ENCODE measurements around the gene D2HGDH.
"Not testable (repeated sequence)": the region's sequence is repeated elsewhere in the genome, so short reads cannot be mapped to it uniquely, and the experiment has no call there.

D2HGDH gene

DNA sequence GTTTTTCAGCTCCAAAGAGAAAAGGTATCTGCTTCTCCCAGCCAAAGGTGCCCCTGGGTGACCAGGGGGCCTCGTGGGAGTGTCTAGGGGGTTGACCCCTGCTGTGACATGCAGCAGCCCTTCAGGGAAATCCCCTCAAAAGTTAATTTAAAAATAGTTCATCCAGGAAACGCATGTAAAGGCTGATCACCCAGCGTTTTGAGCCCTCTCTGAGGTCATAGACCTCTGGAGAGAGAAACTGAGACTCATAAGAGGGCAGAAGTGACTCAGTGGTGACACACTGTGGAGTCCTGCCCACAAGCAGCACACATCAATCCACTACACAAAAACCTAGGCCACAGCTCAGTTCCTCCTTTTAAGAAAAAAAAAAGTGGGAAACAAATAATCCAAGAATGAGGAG, 54.1 kb downstream of the D2HGDH start:
- Histone ChIP-seq H3K9me3 (ENCODE audit: low read length) (no peaks in the 10 kb centered on the region), H3K9ac (ENCODE audit: low read length) (no peak overlapping the region), H3K36me3 (ENCODE audit: insufficient read depth, low read length) (no peaks in the 10 kb centered on the region), H3K27me3 (ENCODE audit: control insufficient read depth in 1 of 2, insufficient read depth in 2 of 2, low read length in 2 of 2) (no peaks in the 10 kb centered on the region), H3K4me1 (ENCODE audit: insufficient read depth, low read length) (no peaks in the 10 kb centered on the region), H3K27ac (ENCODE audit: low read depth, low read length) (no peak overlapping the region), H3K4me3 (ENCODE audit: low read depth in 1 of 2, low read length in 2 of 2) (no peak overlapping the region)

DNA sequence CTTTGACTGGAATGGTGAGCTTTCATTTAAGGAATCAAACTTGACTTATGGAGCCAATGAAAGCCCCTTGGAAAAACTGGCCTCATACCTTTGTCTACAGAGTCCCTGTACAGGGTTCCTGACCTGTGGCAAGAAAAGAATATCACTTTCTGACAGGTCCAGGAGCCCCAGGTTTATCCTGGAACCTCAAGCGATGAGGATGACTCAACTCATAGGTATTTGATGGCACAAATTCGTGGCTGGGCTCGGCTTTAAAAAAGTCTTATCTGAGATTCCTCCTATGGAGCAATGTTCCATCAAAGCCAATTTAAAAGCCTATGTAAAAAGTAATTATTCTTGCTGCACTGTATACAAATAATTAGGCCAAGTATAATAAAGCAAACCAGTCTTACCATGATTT, 57.0 kb downstream of the D2HGDH start:
- H3K9ac ChIP-seq (ENCODE audit: low read length); H3K4me1 ChIP-seq (ENCODE audit: insufficient read depth, low read length); H3K27me3 ChIP-seq (ENCODE audit: control insufficient read depth in 1 of 2, insufficient read depth in 2 of 2, low read length in 2 of 2); H3K36me3 ChIP-seq (ENCODE audit: insufficient read depth, low read length); H3K4me3 ChIP-seq (ENCODE audit: low read depth in 1 of 2, low read length in 2 of 2); H3K9me3 ChIP-seq (ENCODE audit: low read length); H3K27ac ChIP-seq (ENCODE audit: low read depth, low read length): not testable (repeated sequence)

- Histone ChIP-seq H3K36me3 (ENCODE audit: insufficient read depth, low read length) (no peaks in the 10 kb centered on the region), H3K4me1 (ENCODE audit: insufficient read depth, low read length) (no peaks in the 10 kb centered on the region), H3K9ac (ENCODE audit: low read length) (no peak overlapping the region), H3K27me3 (ENCODE audit: control insufficient read depth in 1 of 2, insufficient read depth in 2 of 2, low read length in 2 of 2) (peaks cover 0 to 3% of the 10 kb centered on the region in 2 donors), H3K4me3 (ENCODE audit: low read depth in 1 of 2, low read length in 2 of 2) (no peak overlapping the region), H3K27ac (ENCODE audit: low read depth, low read length) (no peak overlapping the region), H3K9me3 (ENCODE audit: low read length) (no peaks in the 10 kb centered on the region)
Measured at GRCh38 chr2:241793385-241793784, 59.0 kb downstream of the D2HGDH start.

- H3K36me3 ChIP-seq (ENCODE audit: insufficient read depth, low read length), result no peaks in the 10 kb centered on the region
- H3K9ac ChIP-seq (ENCODE audit: low read length), result no peak overlapping the region
- no peak overlapping the region for H3K27ac ChIP-seq (ENCODE audit: low read depth, low read length)
- no peak overlapping the region for H3K4me3 ChIP-seq (ENCODE audit: low read depth in 1 of 2, low read length in 2 of 2)
- H3K27me3 ChIP-seq (ENCODE audit: control insufficient read depth in 1 of 2, insufficient read depth in 2 of 2, low read length in 2 of 2), result peaks cover 0 to 5% of the 10 kb centered on the region in 2 donors
- H3K4me1 ChIP-seq (ENCODE audit: insufficient read depth, low read length), result no peaks in the 10 kb centered on the region
- H3K9me3 ChIP-seq (ENCODE audit: low read length), result no peaks in the 10 kb centered on the region
Measured at GRCh38 chr2:241794250-241794823, 59.9 kb downstream of the D2HGDH start.

GRCh38 chr2:241795021-241795999, 60.9 kb downstream of the D2HGDH start:
- Histone ChIP-seq H3K27me3 (ENCODE audit: control insufficient read depth in 1 of 2, insufficient read depth in 2 of 2, low read length in 2 of 2) (peaks cover 0 to 5% of the 10 kb centered on the region in 2 donors), H3K4me1 (ENCODE audit: insufficient read depth, low read length) (no peaks in the 10 kb centered on the region), H3K36me3 (ENCODE audit: insufficient read depth, low read length) (no peaks in the 10 kb centered on the region), H3K4me3 (ENCODE audit: low read depth in 1 of 2, low read length in 2 of 2) (no peak overlapping the region), H3K9me3 (ENCODE audit: low read length) (no peaks in the 10 kb centered on the region), H3K9ac (ENCODE audit: low read length) (no peak overlapping the region), H3K27ac (ENCODE audit: low read depth, low read length) (no peak overlapping the region)

GRCh38 chr2:241796209-241796608, 61.8 kb downstream of the D2HGDH start:
- Histone ChIP-seq H3K9me3 (ENCODE audit: low read length) (no peaks in the 10 kb centered on the region), H3K27ac (ENCODE audit: low read depth, low read length) (no peak overlapping the region), H3K27me3 (ENCODE audit: control insufficient read depth in 1 of 2, insufficient read depth in 2 of 2, low read length in 2 of 2) (peaks cover 0 to 5% of the 10 kb centered on the region in 2 donors), H3K9ac (ENCODE audit: low read length) (no peak overlapping the region), H3K36me3 (ENCODE audit: insufficient read depth, low read length) (no peaks in the 10 kb centered on the region), H3K4me1 (ENCODE audit: insufficient read depth, low read length) (no peaks in the 10 kb centered on the region), H3K4me3 (ENCODE audit: low read depth in 1 of 2, low read length in 2 of 2) (no peak overlapping the region)

DNA sequence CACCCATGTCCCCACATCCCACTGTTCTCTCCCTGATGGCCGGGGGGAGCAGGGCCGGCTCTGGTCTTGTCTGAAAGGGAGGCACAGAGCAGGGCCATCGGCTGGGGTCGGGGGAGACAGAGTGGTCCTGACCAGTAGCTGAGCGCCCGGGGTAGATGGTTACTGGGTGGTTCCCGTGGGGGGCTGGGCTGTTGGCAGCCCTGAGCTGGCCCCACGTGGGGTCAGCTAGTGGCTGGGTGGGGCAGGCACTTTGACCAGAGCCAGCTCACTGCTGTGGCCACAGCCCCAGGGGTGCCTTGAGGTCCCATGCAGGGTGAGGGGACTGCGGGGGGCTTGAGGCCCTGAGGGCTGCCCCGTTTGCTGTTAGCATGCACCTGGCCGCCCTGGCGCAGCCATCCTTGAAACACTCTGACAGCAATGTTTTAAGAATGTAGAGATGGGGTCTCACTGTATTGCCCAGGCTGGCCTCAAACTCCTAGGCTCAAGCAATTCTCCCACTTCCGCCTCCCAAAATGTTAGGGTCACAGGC, 62.2 kb downstream of the D2HGDH start:
- H3K4me3 ChIP-seq (ENCODE audit: low read depth in 1 of 2, low read length in 2 of 2), result no peak overlapping the region
- peaks cover 0 to 5% of the 10 kb centered on the region in 2 donors for H3K27me3 ChIP-seq (ENCODE audit: control insufficient read depth in 1 of 2, insufficient read depth in 2 of 2, low read length in 2 of 2)
- no peaks in the 10 kb centered on the region for H3K4me1 ChIP-seq (ENCODE audit: insufficient read depth, low read length)
- no peak overlapping the region for H3K9ac ChIP-seq (ENCODE audit: low read length)
- H3K36me3 ChIP-seq (ENCODE audit: insufficient read depth, low read length), result no peaks in the 10 kb centered on the region
- H3K9me3 ChIP-seq (ENCODE audit: low read length), result no peaks in the 10 kb centered on the region
- no peak overlapping the region for H3K27ac ChIP-seq (ENCODE audit: low read depth, low read length)

DNA sequence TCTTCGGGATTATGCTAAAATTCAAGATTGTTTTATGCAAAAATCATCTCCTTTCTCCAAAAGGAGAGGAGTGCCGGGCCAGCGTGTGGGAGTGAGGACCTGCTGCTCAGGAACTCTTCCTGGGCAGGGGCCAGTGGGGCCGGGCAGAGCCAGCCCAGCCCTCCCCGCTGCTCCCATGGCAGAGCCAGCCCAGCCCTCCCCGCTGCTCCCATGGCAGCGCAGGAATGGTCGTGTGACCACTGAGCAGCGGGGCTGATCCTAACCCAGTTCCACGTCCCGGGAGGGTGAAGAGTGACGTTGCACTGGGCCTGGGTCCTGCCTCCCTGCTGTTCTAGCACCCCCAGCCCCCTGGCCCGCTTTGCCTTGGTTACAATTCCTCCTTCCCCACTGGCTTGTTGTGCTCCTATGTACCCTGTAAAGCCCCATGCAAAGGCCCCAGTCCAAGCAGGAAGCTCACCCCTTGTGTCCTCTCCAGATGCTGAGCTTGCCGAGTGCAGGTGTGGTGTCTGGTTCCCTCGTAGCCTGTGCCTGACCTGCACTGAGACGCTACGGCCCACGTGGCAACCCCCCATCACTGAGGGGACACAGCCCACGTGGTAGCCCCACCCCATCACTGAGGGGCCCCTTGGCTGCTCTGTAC, 63.1 kb downstream of the D2HGDH start:
- Histone ChIP-seq H3K4me1 (ENCODE audit: insufficient read depth, low read length) (no peaks in the 10 kb centered on the region), H3K36me3 (ENCODE audit: insufficient read depth, low read length) (no peaks in the 10 kb centered on the region), H3K9me3 (ENCODE audit: low read length) (no peaks in the 10 kb centered on the region), H3K4me3 (ENCODE audit: low read depth in 1 of 2, low read length in 2 of 2) (no peak overlapping the region), H3K27ac (ENCODE audit: low read depth, low read length) (no peak overlapping the region), H3K9ac (ENCODE audit: low read length) (no peak overlapping the region), H3K27me3 (ENCODE audit: control insufficient read depth in 1 of 2, insufficient read depth in 2 of 2, low read length in 2 of 2) (peaks cover 0 to 5% of the 10 kb centered on the region in 2 donors)

DNA sequence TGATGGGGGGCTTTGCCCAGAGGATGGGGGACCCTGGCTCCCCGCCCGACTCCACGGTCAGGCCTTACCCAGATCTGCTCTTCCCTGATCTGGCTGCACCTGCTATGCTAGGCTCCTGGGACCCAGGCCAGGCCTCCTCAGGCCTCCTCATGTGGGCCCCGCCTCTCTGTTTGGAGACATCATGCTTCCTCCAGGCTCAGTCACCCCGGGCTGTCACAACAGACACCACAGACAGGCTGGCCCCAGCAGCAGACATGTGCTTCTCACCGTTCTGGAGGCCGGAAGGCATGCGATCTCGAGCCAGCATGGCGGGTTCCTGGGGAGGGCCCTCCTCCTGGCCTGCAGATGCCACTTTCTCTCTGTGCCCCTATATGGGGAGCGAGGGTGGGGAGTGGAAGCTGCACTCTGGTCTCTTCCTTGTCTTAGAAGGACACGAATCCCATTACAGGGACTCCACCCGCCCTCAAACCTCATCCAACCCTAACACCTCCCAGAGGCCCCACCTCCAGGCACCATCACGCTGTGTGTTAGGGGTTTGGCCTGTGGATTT, 63.7 kb downstream of the D2HGDH start:
- Histone ChIP-seq H3K27ac (ENCODE audit: low read depth, low read length) (no peak overlapping the region), H3K27me3 (ENCODE audit: control insufficient read depth in 1 of 2, insufficient read depth in 2 of 2, low read length in 2 of 2) (peaks cover 0 to 11% of the 10 kb centered on the region in 2 donors), H3K9ac (ENCODE audit: low read length) (no peak overlapping the region), H3K9me3 (ENCODE audit: low read length) (no peaks in the 10 kb centered on the region), H3K4me3 (ENCODE audit: low read depth in 1 of 2, low read length in 2 of 2) (no peak overlapping the region), H3K4me1 (ENCODE audit: insufficient read depth, low read length) (no peaks in the 10 kb centered on the region), H3K36me3 (ENCODE audit: insufficient read depth, low read length) (no peaks in the 10 kb centered on the region)

- Histone ChIP-seq H3K9me3 (ENCODE audit: low read length) (no peaks in the 10 kb centered on the region), H3K4me1 (ENCODE audit: insufficient read depth, low read length) (no peaks in the 10 kb centered on the region), H3K4me3 (ENCODE audit: low read depth in 1 of 2, low read length in 2 of 2) (no peak overlapping the region), H3K27ac (ENCODE audit: low read depth, low read length) (no peak overlapping the region), H3K9ac (ENCODE audit: low read length) (no peak overlapping the region), H3K36me3 (ENCODE audit: insufficient read depth, low read length) (no peaks in the 10 kb centered on the region), H3K27me3 (ENCODE audit: control insufficient read depth in 1 of 2, insufficient read depth in 2 of 2, low read length in 2 of 2) (peaks cover 0 to 19% of the 10 kb centered on the region in 2 donors)
Measured at GRCh38 chr2:241798631-241799521, 64.4 kb downstream of the D2HGDH start.

All from muscle layer of colon (tissue), 2 donors.